NB4 (cell line): ENCODE measurements around the gene BCL11A.

Source experiments
- DNase-seq: peaks from one replicate; pipeline ENCODE4 v3.0.0; 2010; ENCODE audit warnings: low read depth
- H3K4me3 ChIP-seq: one replicate; pipeline ENCODE4 v1.5.1; 2011; ENCODE audit warnings: mild to moderate bottlenecking, low read depth, low read length, moderate library complexity
- CTCF ChIP-seq: IDR thresholded peaks from one replicate; pipeline ENCODE4 v1.5.1; 2012; ENCODE audit warnings: low read depth, low read length
- MAX ChIP-seq: IDR thresholded peaks from 2 replicates; pipeline ENCODE4 v1.6.1; 2011; ENCODE audit warnings: low read depth, low read length
- MYC ChIP-seq: IDR thresholded peaks from 2 replicates; pipeline ENCODE4 v1.6.1; 2011; ENCODE audit warnings: low read depth, low read length
- POLR2A ChIP-seq: IDR thresholded peaks from 2 replicates; pipeline ENCODE4 v1.6.1; 2011; ENCODE audit warnings: mild to moderate bottlenecking; ENCODE audit not compliant: insufficient read length; ENCODE audit errors: extremely low read depth

BCL11A gene

GRCh38 chr2:60415814-60416213, 137.6 kb downstream of the BCL11A start:
- no peak overlapping the region for H3K4me3 ChIP-seq
- TF ChIP-seq CTCF (no peak), MYC (no peak), POLR2A (no peak), MAX (no peak)
- DNase-seq = no peak

- no peak for TF ChIP-seq POLR2A
- TF ChIP-seq MAX = no peak
- TF ChIP-seq CTCF = no peak
- TF ChIP-seq MYC = no peak
- peak; percentile 74 for DNase-seq
- H3K4me3 ChIP-seq = no peak overlapping the region
Observed at GRCh38 chr2:60414495-60415138, 138.8 kb downstream of the BCL11A start.

GRCh38 chr2:60413814-60414168, 139.7 kb downstream of the BCL11A start:
- peak; percentile 46 for DNase-seq
- TF ChIP-seq MAX = no peak
- no peak for TF ChIP-seq MYC
- TF ChIP-seq POLR2A = no peak
- no peak for TF ChIP-seq CTCF
- no peak overlapping the region for H3K4me3 ChIP-seq

- no peak overlapping the region for H3K4me3 ChIP-seq
- TF ChIP-seq POLR2A = no peak
- no peak for TF ChIP-seq MAX
- TF ChIP-seq CTCF = no peak
- no peak for TF ChIP-seq MYC
- DNase-seq = peak; percentile 88
Observed at GRCh38 chr2:60413069-60413813, 140.2 kb downstream of the BCL11A start.

GRCh38 chr2:60412620-60413019, 140.8 kb downstream of the BCL11A start:
- TF ChIP-seq POLR2A = no peak
- no peak for TF ChIP-seq MYC
- no peak for TF ChIP-seq MAX
- no peak for TF ChIP-seq CTCF

More at GRCh38 chr2:60412620-60413019, 140.8 kb downstream of the BCL11A start:
- DNase-seq = no peak
- no peak overlapping the region for H3K4me3 ChIP-seq
